K562 (cell line): ENCODE measurements around the gene CEND1. TPM values are rescaled to one million over a fixed set of nuclear protein-coding genes. Genes with fewer than 3 reads are reported as not detected.

Experiments used
- ARNT ChIP-seq, 2 experiments: fragments of 450-650 bp; IDR thresholded peaks; 2 replicates each; pipeline ENCODE4 v1.6.1; 2016; ENCODE audit warnings: mild to moderate bottlenecking in 1 of 2
- CCNT2 ChIP-seq: IDR thresholded peaks from 2 replicates; pipeline ENCODE4 v1.6.1; 2011; ENCODE audit warnings: borderline replicate concordance, low read depth, mild to moderate bottlenecking, moderate library complexity, mixed read lengths, low read length; ENCODE audit not compliant: insufficient read length; ENCODE audit errors: extremely low read depth
- FOXA3 ChIP-seq, 2 experiments: fragments of 450-650 bp in 1 of 2; sonication (generic) in 1 of 2; formaldehyde crosslinking; IDR thresholded peaks in 1 of 2; conservative IDR thresholded peaks in 1 of 2; 2 replicates each; pipeline versions ENCODE4 v1.4.0 to v1.8.0; 2020 to 2022; ENCODE audit warnings: mild to moderate bottlenecking in 2 of 2, missing genetic modification reagents in 1 of 2
- FOXJ3 ChIP-seq: sonication (generic); formaldehyde crosslinking; IDR thresholded peaks from 2 replicates; pipeline ENCODE4 v1.4.0; 2020; ENCODE audit warnings: mild to moderate bottlenecking, missing genetic modification reagents
- KLF6 ChIP-seq: fragments of 250-450 bp; sonication (Bioruptor Pico); IDR thresholded peaks from 2 replicates; pipeline ENCODE4 v1.4.0; 2020; ENCODE audit warnings: mild to moderate bottlenecking, moderate library complexity, borderline replicate concordance
- NCOA6 ChIP-seq: fragments of 450-650 bp; IDR thresholded peaks from 2 replicates; pipeline ENCODE4 v1.6.1; 2017; ENCODE audit warnings: mild to moderate bottlenecking
- NFIC ChIP-seq: fragments of 450-650 bp; IDR thresholded peaks from 2 replicates; pipeline ENCODE4 v1.6.1; 2017; ENCODE audit warnings: mild to moderate bottlenecking, inconsistent platforms
- RBM25 ChIP-seq: fragments of 200-400 bp; formaldehyde crosslinking; IDR thresholded peaks from 2 replicates; pipeline ENCODE4 v1.6.1; 2018; ENCODE audit warnings: low read length, low read depth, moderate library complexity; ENCODE audit not compliant: severe bottlenecking
- SIX5 ChIP-seq, 2 experiments: IDR thresholded peaks; 2 replicates each; pipeline ENCODE4 v1.6.1; 2011; ENCODE audit warnings: low read length in 2 of 2, borderline replicate concordance in 1 of 2, low read depth in 1 of 2, mild to moderate bottlenecking in 1 of 2, moderate library complexity in 1 of 2; ENCODE audit not compliant: insufficient read depth in 1 of 2
- TEAD1 ChIP-seq, 2 experiments: fragments of 450-650 bp in 1 of 2; sonication (generic) in 1 of 2; formaldehyde crosslinking; IDR thresholded peaks; 2 replicates each; pipeline versions ENCODE4 v1.4.0 to v1.8.0; 2020 to 2022; ENCODE audit warnings: mild to moderate bottlenecking in 2 of 2, missing genetic modification reagents in 1 of 2
- ZBTB7A ChIP-seq: IDR thresholded peaks from 2 replicates; pipeline ENCODE4 v1.6.1; 2011; ENCODE audit warnings: low read depth, mild to moderate bottlenecking, low read length, moderate library complexity, borderline replicate concordance; ENCODE audit not compliant: control insufficient read depth
- ZFP1 ChIP-seq: fragments of 450-650 bp; formaldehyde crosslinking; IDR thresholded peaks from 2 replicates; pipeline ENCODE4 v1.4.0; 2020; ENCODE audit warnings: mild to moderate bottlenecking, mixed read lengths
- ZNF785 ChIP-seq: fragments of 250-450 bp; sonication (Bioruptor Pico); IDR thresholded peaks from 2 replicates; pipeline ENCODE4 v1.4.0; 2020; ENCODE audit warnings: mild to moderate bottlenecking
- polyA plus RNA-seq, 8 experiments: library from polyadenylated mRNA; depleted of rRNA in 4 of 8; stranded (reverse) in 5 of 8; unstranded in 3 of 8; fragments of >200 nt; fragmentation: Nextera tagmentation in 2 of 8; fragmentation: Illumina TruSeq in 1 of 8; extraction: Ambion mirVana in 2 of 8; extraction: Trizol in 1 of 8; gene quantifications; 2 replicates each; pipeline versions ENCODE4 v1.2.1 to v1.2.3, GENCODE V29; 2011 to 2014; ENCODE audit warnings: inconsistent platforms in 1 of 8, missing spikeins in 1 of 8
- total RNA-seq, 7 experiments: library from RNA; depleted of rRNA in 6 of 7; stranded (reverse); fragments of >200 nt in 6 of 7; fragmentation: Illumina TruSeq in 2 of 7; extraction: Trizol in 2 of 7; gene quantifications; 2 replicates each; pipeline versions ENCODE4 v1.2.1 to v1.2.3, GENCODE V29; 2011 to 2021; ENCODE audit warnings: low replicate concordance in 1 of 7
- TF ChIP-seq, protein P1 (sequence below): sonication (generic); formaldehyde crosslinking; IDR thresholded peaks from 2 replicates; pipeline ENCODE4 v1.9.0; 2022; ENCODE audit warnings: mild to moderate bottlenecking, missing genetic modification reagents
- TF ChIP-seq, protein P2 (sequence below): fragments of 250-450 bp; sonication (Bioruptor Pico); IDR thresholded peaks from 2 replicates; pipeline ENCODE4 v1.8.0; 2022; ENCODE audit warnings: moderate library complexity, mild to moderate bottlenecking, inconsistent platforms
- TF ChIP-seq, protein P3 (sequence below), 2 experiments: fragments of 200-800 bp in 1 of 2; sonication (Bioruptor generic) in 1 of 2; sonication (generic) in 1 of 2; formaldehyde crosslinking in 1 of 2; IDR thresholded peaks in 1 of 2; conservative IDR thresholded peaks in 1 of 2; 2 replicates each; pipeline versions ENCODE4 v1.5.0 to v1.6.1; 2016 to 2020; ENCODE audit warnings: missing compliant biosample characterization in 1 of 2, missing genetic modification characterization in 1 of 2, missing genetic modification reagents in 1 of 2
- TF ChIP-seq, protein P4 (sequence below): sonication (generic); formaldehyde crosslinking; IDR thresholded peaks from 2 replicates; pipeline ENCODE4 v1.8.1; 2023; ENCODE audit warnings: mild to moderate bottlenecking, missing genetic modification reagents
- TF ChIP-seq, protein P5 (sequence below): fragments of 450-650 bp; conservative IDR thresholded peaks from 2 replicates; pipeline ENCODE4 v1.6.1; 2016; ENCODE audit warnings: missing genetic modification characterization, low read depth, mild to moderate bottlenecking, control low read depth, missing compliant biosample characterization
- TF ChIP-seq, protein P6 (sequence below): sonication (generic); formaldehyde crosslinking; IDR thresholded peaks from 2 replicates; pipeline ENCODE4 v1.8.1; 2023; ENCODE audit warnings: mild to moderate bottlenecking, missing genetic modification reagents

Gene CEND1
- total and polyA plus RNA-seq, 9 of the 15 experiments (the other 6 are each of a cell fraction or from before 2014, with no cell fraction given), result 0.13 to 0.18 (median 0.16) TPM; not detected in 6

DNA sequence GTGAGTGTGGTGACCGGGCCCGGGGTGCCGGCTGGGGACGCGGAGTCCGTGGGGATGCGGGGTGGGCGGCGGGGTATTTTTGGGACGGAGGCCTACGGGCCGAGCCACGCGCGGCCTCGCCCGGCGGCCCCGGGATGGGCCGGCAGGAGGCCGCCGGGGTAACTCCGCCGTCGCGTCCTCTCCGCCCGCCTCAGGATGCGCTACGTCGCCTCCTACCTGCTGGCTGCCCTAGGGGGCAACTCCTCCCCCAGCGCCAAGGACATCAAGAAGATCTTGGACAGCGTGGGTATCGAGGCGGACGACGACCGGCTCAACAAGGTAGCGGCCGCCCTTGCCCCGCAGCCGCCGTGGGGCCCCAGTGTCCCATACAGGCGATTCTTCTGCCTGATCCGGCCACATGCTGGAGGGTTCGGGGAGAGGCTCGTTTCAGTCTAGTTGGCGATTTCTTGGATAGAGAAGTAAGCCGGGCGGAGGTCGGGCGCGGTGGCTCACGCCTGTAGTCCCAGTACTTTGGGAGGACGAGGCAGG lies 20.2 kb upstream of the CEND1 start (continued):
- TF ChIP-seq SIX5 (IDR thresholded peaks at IDR 0.05; ENCODE audit: borderline replicate concordance in 1 of 2, insufficient read depth in 1 of 2, low read depth in 1 of 2, low read length in 2 of 2), result no peak
- no peak for TF ChIP-seq CCNT2
- no peak for TF ChIP-seq FOXA3 (CRISPR knock-in tag; conservative IDR thresholded peaks at IDR 0.05 in 1 of 2, IDR thresholded peaks at IDR 0.05 in 1 of 2)
- TF ChIP-seq, protein P1, sequence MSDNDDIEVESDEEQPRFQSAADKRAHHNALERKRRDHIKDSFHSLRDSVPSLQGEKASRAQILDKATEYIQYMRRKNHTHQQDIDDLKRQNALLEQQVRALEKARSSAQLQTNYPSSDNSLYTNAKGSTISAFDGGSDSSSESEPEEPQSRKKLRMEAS (CRISPR knock-in tag), result no peak
- no peak for TF ChIP-seq FOXJ3 (CRISPR knock-in tag)
- no peak for TF ChIP-seq ZFP1 (CRISPR knock-in tag)
- TF ChIP-seq NCOA6, result no peak
- TF ChIP-seq ZNF785 (CRISPR knock-in tag), result no peak
- TF ChIP-seq, protein P2, sequence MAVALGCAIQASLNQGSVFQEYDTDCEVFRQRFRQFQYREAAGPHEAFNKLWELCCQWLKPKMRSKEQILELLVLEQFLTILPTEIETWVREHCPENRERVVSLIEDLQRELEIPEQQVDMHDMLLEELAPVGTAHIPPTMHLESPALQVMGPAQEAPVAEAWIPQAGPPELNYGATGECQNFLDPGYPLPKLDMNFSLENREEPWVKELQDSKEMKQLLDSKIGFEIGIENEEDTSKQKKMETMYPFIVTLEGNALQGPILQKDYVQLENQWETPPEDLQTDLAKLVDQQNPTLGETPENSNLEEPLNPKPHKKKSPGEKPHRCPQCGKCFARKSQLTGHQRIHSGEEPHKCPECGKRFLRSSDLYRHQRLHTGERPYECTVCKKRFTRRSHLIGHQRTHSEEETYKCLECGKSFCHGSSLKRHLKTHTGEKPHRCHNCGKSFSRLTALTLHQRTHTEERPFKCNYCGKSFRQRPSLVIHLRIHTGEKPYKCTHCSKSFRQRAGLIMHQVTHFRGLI (CRISPR knock-in tag), result no peak
- TF ChIP-seq TEAD1 (CRISPR knock-in tag; IDR thresholded peaks at IDR 0.05), result no peak
- TF ChIP-seq, protein P3, sequence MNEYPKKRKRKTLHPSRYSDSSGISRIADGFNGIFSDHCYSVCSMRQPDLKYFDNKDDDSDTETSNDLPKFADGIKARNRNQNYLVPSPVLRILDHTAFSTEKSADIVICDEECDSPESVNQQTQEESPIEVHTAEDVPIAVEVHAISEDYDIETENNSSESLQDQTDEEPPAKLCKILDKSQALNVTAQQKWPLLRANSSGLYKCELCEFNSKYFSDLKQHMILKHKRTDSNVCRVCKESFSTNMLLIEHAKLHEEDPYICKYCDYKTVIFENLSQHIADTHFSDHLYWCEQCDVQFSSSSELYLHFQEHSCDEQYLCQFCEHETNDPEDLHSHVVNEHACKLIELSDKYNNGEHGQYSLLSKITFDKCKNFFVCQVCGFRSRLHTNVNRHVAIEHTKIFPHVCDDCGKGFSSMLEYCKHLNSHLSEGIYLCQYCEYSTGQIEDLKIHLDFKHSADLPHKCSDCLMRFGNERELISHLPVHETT (CRISPR knock-in tag; conservative IDR thresholded peaks at IDR 0.05 in 1 of 2, IDR thresholded peaks at IDR 0.05 in 1 of 2), result peak in 1 of 2 experiments; percentile 18; a peak in 1 of 4 replicates
- TF ChIP-seq, protein P4, sequence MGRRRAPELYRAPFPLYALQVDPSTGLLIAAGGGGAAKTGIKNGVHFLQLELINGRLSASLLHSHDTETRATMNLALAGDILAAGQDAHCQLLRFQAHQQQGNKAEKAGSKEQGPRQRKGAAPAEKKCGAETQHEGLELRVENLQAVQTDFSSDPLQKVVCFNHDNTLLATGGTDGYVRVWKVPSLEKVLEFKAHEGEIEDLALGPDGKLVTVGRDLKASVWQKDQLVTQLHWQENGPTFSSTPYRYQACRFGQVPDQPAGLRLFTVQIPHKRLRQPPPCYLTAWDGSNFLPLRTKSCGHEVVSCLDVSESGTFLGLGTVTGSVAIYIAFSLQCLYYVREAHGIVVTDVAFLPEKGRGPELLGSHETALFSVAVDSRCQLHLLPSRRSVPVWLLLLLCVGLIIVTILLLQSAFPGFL, result no peak
- no peak for TF ChIP-seq NFIC
- TF ChIP-seq, protein P5, sequence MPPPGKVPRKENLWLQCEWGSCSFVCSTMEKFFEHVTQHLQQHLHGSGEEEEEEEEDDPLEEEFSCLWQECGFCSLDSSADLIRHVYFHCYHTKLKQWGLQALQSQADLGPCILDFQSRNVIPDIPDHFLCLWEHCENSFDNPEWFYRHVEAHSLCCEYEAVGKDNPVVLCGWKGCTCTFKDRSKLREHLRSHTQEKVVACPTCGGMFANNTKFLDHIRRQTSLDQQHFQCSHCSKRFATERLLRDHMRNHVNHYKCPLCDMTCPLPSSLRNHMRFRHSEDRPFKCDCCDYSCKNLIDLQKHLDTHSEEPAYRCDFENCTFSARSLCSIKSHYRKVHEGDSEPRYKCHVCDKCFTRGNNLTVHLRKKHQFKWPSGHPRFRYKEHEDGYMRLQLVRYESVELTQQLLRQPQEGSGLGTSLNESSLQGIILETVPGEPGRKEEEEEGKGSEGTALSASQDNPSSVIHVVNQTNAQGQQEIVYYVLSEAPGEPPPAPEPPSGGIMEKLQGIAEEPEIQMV (tag), result no peak
- TF ChIP-seq, protein P6, sequence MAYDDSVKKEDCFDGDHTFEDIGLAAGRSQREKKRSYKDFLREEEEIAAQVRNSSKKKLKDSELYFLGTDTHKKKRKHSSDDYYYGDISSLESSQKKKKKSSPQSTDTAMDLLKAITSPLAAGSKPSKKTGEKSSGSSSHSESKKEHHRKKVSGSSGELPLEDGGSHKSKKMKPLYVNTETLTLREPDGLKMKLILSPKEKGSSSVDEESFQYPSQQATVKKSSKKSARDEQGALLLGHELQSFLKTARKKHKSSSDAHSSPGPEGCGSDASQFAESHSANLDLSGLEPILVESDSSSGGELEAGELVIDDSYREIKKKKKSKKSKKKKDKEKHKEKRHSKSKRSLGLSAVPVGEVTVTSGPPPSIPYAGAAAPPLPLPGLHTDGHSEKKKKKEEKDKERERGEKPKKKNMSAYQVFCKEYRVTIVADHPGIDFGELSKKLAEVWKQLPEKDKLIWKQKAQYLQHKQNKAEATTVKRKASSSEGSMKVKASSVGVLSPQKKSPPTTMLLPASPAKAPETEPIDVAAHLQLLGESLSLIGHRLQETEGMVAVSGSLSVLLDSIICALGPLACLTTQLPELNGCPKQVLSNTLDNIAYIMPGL (CRISPR knock-in tag), result no peak
- no peak for TF ChIP-seq RBM25
- TF ChIP-seq ZBTB7A, result no peak
- TF ChIP-seq KLF6 (CRISPR knock-in tag), result no peak
- TF ChIP-seq ARNT (IDR thresholded peaks at IDR 0.05), result no peak
